ENCODE measurements around the gene PDCD2L. TPM values are rescaled to one million over a fixed set of nuclear protein-coding genes. Genes with fewer than 3 reads are reported as not detected.

Gene PDCD2L
- total RNA-seq, 2 donors from 2014 or later = 5.9 to 9.9 TPM

DNA sequence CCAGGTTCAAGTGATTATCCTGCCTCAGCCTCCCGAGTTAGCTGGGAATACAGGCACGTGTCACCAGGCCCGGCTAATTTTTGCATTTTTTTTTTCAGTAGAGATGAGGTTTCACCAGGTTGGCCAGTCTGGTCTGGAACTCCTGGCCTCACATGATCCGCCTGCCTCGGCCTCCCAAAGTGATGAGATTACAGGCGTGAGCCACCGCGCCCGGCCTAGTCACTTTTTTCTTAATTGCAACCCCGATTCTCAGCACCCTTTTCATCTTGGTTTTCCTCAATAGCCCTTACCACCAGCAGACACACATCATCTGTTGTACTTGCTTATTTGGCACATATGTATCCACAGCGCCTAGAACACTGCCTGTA lies 39.8 kb upstream of the PDCD2L start:
- DNase-seq = no peak
- Histone ChIP-seq H3K9me3 (no peaks in the 10 kb centered on the region), H3K27ac (peak overlapping the region; percentile 43), H3K36me3 (peaks cover 6% of the 10 kb centered on the region), H3K9ac (ENCODE audit: low read depth in 2 of 2, low read length in 2 of 2) (peak overlapping the region; percentile 60 to 66), H3K4me3 (peak overlapping the region; percentile 100), H3K4me1 (peaks cover 13% of the 10 kb centered on the region), H3K27me3 (no peaks in the 10 kb centered on the region)
- TF ChIP-seq CTCF (IDR thresholded peaks at IDR 0.05) = no peak
- intact Hi-C loops (cut with DNase I) = loop anchor here (10.0 kb wide), 1 partner anchor 70 kb away; no protein-coding TSS in a partner anchor

- peaks cover 6% of the 10 kb centered on the region for H3K36me3 ChIP-seq
- H3K9me3 ChIP-seq = no peaks in the 10 kb centered on the region
- H3K27ac ChIP-seq = peak within 1 kb of the TSS; percentile 77
- H3K27me3 ChIP-seq = no peaks in the 10 kb centered on the region
- peaks cover 13% of the 10 kb centered on the region for H3K4me1 ChIP-seq
- peak within 1 kb of the TSS; percentile 74 to 88 for H3K9ac ChIP-seq (ENCODE audit: low read depth in 2 of 2, low read length in 2 of 2)
- DNase-seq = peak; percentile 76
- intact Hi-C loops (cut with DNase I) = loop anchor here (10.0 kb wide), 1 partner anchor 70 kb away; no protein-coding TSS in a partner anchor
- TF ChIP-seq CTCF (IDR thresholded peaks at IDR 0.05) = no peak
- H3K4me3 ChIP-seq = peak within 1 kb of the TSS; percentile 100
Observed at GRCh38 chr19:34364830-34365462, 39.3 kb upstream of the PDCD2L start, which contains the start of gene GPI. GPI (plus strand) TSS chr19:34365196; CDS start chr19:34365267, 71 bp downstream.

DNA sequence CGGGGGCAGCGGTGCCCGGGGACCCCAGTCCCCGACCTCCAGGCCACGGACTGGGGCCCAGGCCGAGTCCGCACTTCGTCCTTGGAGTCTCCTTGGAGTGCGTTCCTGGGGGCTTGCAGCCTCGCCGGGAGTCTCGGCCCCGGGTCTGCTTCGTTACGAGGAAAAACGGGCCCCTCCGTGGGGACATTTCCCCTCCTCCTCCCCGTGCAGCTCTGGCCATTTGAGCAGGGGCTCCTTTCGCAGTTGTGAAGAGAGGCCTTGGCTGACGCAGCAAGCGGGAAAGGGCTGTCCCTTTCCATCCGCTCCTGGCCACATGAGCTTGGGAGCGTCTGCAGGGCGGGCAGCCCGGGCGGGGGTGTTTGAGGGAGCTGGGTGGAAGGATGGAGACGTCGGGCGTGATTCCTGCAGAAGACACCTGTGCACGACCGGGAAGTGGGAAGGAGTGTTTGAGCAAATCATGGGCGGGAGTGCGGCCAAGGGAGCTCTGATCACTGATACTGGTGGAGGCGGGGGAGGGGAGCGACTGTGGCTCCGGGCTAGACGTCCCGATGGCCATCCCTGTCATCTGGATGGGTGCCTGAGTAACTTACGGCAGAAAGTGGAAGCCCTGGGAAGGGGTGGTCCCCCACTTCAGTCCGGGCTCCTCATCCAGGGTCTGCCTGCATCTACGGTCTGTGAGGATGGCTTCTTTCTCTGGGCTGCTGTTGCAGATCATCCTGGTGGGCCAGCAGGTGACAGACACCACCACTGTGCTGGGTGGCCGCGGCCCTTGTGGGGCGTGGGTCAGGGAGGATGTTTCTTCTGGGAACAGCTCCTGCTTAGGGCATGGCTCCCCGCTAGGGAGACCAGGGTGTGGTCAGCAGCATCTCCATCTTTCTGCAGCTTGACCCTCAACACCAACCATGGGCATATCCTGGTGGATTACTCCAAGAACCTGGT lies 38.5 kb upstream of the PDCD2L start:
- Histone ChIP-seq H3K9ac (ENCODE audit: low read depth in 2 of 2, low read length in 2 of 2) (peak overlapping the region; percentile 74 to 88), H3K27ac (peak overlapping the region; percentile 77), H3K4me1 (peaks cover 13% of the 10 kb centered on the region), H3K9me3 (no peaks in the 10 kb centered on the region), H3K27me3 (no peaks in the 10 kb centered on the region), H3K36me3 (peaks cover 6% of the 10 kb centered on the region), H3K4me3 (peak overlapping the region; percentile 100)
- DNase-seq = peak; percentile 74
- no peak for TF ChIP-seq CTCF (IDR thresholded peaks at IDR 0.05)
- intact Hi-C loops (cut with DNase I) = loop anchor here (10.0 kb wide), 1 partner anchor 69 kb away; no protein-coding TSS in a partner anchor

DNA sequence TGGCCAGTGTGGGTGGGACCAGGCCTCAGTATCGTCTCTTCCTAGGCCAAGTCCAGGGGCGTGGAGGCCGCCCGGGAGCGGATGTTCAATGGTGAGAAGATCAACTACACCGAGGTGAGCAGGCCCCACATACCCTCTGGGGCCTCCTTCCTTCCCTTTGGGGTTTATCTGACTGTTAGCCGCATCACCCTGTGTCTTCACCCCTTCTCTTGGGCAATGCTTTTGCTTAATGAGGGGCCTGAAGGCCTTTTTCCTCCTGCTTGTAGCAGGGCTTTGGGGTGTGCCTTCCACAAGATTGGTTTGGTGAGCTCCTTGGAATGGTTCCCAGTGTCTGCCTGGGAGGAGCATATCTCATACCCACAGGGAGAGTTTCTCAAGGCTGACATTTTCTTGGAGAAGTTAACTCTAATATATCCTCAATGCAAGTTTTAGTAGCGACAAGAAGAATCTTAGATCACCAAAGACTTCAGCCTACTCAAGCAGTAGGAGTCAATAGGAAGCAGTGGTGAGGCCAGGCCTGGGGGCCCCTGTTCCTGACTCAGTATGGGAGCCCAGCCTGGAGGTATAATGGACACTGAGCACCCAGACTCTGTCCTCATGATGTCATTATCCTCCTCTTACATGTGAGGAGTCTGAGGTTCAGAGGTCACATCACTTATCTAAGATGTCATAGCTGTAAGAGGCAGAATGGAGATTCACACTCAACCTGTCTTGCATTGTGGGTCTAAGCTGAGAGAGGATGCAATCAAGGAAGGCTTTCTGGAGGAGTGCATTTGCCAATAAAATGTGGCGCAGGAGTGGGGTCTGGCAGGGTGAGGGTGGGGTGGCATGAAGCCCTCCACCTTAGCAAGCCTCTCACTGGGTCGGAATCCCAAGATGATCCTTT lies 37.2 kb upstream of the PDCD2L start:
- DNase-seq = peak; percentile 30
- Histone ChIP-seq H3K27ac (no peak overlapping the region), H3K4me3 (peak overlapping the region; percentile 100), H3K27me3 (no peaks in the 10 kb centered on the region), H3K9ac (ENCODE audit: low read depth in 2 of 2, low read length in 2 of 2) (peak overlapping the region in 1 of 2 donors; percentile 74), H3K36me3 (peaks cover 6% of the 10 kb centered on the region), H3K4me1 (peaks cover 13% of the 10 kb centered on the region), H3K9me3 (no peaks in the 10 kb centered on the region)
- intact Hi-C loops (cut with DNase I) = loop anchor here (10.0 kb wide), 1 partner anchor 68 kb away; no protein-coding TSS in a partner anchor
- TF ChIP-seq CTCF (IDR thresholded peaks at IDR 0.05) = no peak

DNA sequence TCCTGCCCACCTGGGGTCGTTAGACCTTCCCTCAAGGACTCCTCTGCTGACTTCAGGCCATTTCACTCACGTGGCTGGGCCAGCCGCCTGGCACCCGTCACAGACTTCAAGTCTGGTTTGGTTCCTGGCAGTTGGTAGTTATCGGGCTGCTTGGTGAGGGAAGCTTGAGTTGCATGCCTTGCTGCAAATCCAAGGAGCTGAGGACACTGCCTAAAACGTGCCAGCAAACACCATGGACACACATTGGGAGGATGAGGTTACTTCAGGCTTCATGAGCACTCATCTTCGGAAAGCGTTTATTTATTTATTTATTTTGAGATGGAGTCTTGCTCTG lies 36.6 kb upstream of the PDCD2L start:
- no peak overlapping the region for H3K4me3 ChIP-seq
- H3K27ac ChIP-seq = no peak overlapping the region
- H3K9ac ChIP-seq (ENCODE audit: low read depth in 2 of 2, low read length in 2 of 2) = no peak overlapping the region
- intact Hi-C loops (cut with DNase I) = loop anchor here (10.0 kb wide), 1 partner anchor 67 kb away; no protein-coding TSS in a partner anchor
- no peaks in the 10 kb centered on the region for H3K9me3 ChIP-seq
- no peak for DNase-seq
- no peak for TF ChIP-seq CTCF (IDR thresholded peaks at IDR 0.05)
- H3K36me3 ChIP-seq = peaks cover 6% of the 10 kb centered on the region
- no peaks in the 10 kb centered on the region for H3K27me3 ChIP-seq
- H3K4me1 ChIP-seq = peaks cover 13% of the 10 kb centered on the region
